CD4-positive, alpha-beta T cell treated with Interferon alpha-2 for 1 hour (primary cell): ENCODE results near the gene EFNA1.
A peak's percentile ranks its signal among the peaks of the same experiment; 100 is the strongest.
"Not testable (repeated sequence)": the region's sequence is repeated elsewhere in the genome, so short reads cannot be mapped to it uniquely, and the experiment has no call there.

Source experiments
- DNase-seq, 2 donors: peaks; one replicate each; pipeline ENCODE4 v3.0.0-alpha.2; 2020 to 2022

EFNA1 gene

GRCh38 chr1:155125511-155125945, 2.1 kb upstream of the EFNA1 start:
- no peak for DNase-seq

DNA sequence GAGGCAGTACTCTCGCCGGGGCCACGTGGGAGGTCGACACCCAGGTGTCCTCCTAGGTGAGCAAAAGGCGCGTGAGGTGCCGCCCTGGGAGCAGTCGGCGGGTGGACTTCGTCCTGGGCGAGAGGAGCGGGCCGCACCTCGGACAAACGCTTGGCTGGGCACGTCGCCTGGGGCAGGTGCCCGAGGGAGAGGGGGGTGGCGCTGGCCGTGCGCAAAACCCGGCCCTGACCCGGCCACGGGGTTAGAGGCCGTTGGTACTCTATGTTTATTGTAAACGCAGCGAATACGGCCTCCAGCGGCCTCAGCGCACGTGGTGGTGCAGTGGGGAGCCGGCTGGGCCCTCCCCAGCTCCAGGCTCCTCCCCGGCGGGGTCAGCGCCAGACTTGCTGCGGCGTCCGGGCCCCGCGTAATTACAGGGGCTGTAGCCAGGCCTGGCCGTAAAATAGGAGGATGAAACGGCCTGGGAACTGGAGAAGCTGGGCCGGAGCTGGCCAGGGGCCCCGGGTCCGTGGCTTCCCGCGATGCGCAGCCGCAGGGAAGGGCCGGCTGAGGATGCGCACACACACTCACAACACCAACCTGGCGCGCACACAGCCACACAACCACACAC, 1.6 kb upstream of the EFNA1 start:
- DNase-seq, result no peak

- peak; percentile 26 to 48 for DNase-seq
Measured at GRCh38 chr1:155126556-155127104, 1.0 kb upstream of the EFNA1 start.

DNA sequence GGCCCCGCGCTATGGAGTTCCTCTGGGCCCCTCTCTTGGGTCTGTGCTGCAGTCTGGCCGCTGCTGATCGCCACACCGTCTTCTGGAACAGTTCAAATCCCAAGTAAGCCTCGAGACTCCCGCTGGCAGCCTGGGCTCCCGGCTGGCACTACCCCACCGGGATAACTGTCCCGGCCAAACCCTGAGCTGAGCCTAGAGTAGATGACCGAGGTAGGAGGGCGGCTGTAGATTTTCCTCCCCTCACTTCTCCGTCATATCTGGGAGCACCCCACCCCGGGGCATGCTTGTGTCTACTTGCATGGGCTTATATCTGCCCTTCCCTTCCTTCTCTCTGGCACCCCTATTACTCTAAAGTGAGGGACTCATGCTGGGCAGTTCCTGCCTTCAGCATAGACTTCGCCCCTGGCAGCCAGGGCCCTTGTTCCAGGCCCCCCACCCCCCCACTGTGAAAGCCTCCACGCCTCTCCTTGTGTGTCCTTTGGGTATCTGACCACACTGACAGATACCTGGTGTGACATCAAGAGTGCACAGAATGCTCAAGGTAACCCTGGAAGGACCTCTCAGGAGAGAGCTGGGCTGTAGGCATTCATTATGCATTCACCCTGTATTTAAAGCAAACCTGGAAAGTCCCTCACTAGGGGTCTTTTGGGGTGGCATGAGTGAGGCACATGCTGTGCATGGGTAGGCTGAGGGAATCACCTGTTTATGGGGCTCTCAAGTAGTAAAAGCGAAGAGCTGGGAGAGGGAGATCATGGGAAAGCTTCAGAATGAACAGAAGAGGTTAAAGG, 485 bp downstream of the EFNA1 start:
- no peak for DNase-seq

DNA sequence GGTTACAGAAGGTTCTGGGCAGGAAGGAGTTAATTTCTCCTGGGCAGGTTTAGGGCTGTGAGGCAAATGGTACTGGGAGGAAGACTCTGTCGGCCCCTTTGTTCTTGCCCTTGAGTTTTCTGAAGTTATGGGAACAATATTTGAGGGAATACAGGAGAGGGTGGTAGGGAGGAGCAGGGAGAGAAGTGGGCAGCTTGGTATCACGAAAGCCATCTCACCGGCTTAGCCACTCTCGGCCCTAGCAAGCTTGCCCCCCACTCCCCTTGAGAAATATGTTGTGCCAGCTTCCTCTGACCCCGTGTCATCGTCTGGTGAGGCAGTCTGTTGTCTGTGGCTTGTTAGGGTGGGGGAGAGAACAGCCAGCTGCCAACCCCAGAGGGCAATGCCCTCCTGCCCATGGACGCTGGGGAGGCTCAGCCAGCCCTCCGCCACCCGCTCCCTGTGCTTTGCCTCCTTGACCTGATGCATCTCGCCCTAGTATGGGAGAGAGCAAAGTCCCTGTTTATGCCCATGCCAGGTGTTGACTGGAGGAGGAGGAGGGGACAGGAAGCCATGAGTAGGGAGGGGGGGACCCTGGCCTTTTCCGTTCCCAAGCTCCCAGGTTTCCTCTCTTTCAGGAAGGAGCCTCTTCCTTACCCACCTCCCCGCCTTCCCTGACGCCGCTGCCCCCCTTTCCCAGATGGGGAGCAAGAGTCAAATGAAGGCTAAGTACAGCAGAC, 1.2 kb downstream of the EFNA1 start:
- peak in 1 of 2 donors; percentile 22 for DNase-seq

GRCh38 chr1:155130272-155131006, 2.8 kb downstream of the EFNA1 start:
- DNase-seq, result no peak

- DNase-seq, result no peak
Measured at GRCh38 chr1:155131285-155131684, 3.6 kb downstream of the EFNA1 start.

DNA sequence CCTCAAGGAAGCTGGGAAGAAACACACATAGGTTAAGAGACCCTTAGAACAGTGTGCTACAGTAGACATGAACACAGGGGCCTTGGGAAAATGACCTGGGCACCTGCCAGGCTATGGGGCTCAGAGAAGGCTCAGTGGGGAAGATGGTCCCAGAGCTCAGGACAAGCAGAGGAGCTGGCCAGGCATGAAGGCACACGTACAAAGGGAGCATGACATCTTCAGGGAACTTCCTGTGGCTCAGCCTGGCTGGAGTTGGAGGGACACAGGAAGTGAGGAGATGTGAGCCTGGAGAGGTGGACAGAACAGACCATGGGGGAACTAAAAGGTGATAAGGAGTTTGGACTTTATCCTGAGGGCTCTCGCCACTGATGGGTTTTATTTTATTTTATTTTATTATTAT, 4.2 kb downstream of the EFNA1 start:
- DNase-seq, result no peak

DNA sequence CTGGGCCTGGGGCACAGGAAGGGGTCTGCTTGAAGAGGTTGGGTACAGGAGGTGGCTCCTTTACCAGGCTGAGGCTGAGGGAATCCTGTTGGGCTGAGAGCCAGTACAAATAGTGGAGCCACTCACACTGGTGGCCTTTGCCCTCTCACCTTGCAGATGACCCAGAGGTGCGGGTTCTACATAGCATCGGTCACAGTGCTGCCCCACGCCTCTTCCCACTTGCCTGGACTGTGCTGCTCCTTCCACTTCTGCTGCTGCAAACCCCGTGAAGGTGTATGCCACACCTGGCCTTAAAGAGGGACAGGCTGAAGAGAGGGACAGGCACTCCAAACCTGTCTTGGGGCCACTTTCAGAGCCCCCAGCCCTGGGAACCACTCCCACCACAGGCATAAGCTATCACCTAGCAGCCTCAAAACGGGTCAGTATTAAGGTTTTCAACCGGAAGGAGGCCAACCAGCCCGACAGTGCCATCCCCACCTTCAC, 6.2 kb downstream of the EFNA1 start:
- DNase-seq, result no peak

DNA sequence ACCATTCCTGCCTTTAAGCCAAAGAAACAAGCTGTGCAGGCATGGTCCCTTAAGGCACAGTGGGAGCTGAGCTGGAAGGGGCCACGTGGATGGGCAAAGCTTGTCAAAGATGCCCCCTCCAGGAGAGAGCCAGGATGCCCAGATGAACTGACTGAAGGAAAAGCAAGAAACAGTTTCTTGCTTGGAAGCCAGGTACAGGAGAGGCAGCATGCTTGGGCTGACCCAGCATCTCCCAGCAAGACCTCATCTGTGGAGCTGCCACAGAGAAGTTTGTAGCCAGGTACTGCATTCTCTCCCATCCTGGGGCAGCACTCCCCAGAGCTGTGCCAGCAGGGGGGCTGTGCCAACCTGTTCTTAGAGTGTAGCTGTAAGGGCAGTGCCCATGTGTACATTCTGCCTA, 6.6 kb downstream of the EFNA1 start:
- DNase-seq, result no peak

GRCh38 chr1:155134880-155135414, 7.3 kb downstream of the EFNA1 start:
- DNase-seq, result peak; percentile 62 to 76

- DNase-seq, result peak; percentile 93 to 94
Measured at GRCh38 chr1:155135415-155136028, 7.8 kb downstream of the EFNA1 start, which contains the start of gene SLC50A1. SLC50A1 (plus strand) TSS chr1:155135852; CDS start chr1:155135912, 60 bp downstream.

- peak; percentile 37 to 54 for DNase-seq
Measured at GRCh38 chr1:155136748-155137147, 9.1 kb downstream of the EFNA1 start.

GRCh38 chr1:155137154-155137949, 9.7 kb downstream of the EFNA1 start:
- DNase-seq, result no peak

DNA sequence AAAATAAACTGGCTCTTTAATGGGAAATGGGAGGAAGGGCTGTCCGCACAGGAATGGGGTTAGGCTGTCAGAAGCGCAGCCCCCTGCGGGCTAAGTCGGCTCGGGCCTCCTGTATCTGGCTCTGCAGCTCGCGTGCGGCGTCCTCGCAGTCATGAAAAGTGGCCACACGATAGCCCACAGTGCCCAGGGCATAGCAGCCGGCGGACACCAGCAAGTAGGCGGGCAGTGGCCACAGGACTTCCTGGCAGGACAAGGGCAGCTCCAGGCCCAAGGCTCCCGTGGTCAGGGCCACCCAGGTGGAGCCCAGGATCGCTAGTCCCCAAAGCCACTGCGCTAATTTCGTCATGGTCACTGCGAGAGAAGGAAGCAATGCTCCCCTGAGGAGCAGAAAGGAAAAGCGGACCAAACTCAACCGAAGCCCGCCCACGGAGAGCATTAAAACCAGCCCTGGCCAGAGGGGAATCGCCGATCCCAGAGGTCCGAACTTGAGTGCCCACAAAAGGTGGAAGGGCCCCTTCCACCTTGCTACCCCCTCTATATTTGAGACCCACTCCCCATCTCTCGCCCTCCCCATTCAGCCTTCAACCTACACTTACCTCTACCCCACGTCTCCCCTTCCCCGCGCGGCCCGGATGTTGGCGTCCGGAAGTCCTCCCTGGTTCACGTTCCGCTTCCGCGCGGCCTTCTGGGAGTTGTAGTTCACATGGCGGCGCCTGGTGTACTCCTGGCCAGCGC, 12.4 kb downstream of the EFNA1 start, which contains the start of gene DPM3:
DPM3 (minus strand) TSS at position 637 of the 735 bp plus-strand sequence; CDS start at position 346, 291 bp downstream.
- peak; percentile 86 to 89 for DNase-seq

DNA sequence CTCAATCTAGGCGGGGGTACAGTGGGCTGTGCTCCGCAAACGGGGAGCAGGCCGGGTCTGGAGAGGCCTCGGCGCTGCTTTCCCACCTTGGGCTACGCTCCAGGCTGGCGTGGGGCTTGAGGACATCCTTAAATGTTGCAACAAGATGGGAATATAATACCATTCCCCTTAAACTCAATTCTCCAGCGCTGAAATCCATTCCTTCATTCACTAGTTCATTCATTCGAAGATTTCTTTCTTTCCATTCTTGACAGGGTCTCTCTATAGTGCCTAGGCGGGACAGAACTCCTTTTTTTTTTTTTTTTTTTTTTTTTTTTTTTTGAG, 12.9 kb downstream of the EFNA1 start:
- DNase-seq, result no peak

DNA sequence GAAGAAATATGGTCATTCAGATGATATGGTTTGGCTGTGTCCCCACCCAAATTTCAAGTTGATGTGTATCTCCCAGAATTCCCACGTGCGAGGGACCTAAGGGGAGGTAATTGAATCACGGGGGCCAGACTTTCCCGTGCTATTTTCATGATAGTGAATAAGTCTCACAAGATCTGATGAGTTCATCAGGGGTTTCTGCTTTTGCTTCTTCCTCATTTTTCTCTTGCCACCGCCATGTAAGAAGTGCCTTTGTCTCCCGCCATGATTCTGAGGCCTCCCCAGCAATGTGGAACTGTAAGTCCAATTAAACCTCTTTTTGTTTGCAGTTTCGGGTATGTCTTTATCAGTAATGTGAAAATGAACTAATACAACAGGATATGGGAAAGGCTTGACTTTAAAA, 14.1 kb downstream of the EFNA1 start:
- no peak for DNase-seq

GRCh38 chr1:155145491-155145890, 17.8 kb downstream of the EFNA1 start:
- DNase-seq, result no peak

- not testable (repeated sequence) for DNase-seq
Measured at GRCh38 chr1:155155996-155156643, 28.4 kb downstream of the EFNA1 start.

- DNase-seq, result no peak
Measured at GRCh38 chr1:155158991-155159390, 31.3 kb downstream of the EFNA1 start.
